ENCODE data around the gene PRKCQ.
A peak's percentile ranks its signal among the peaks of the same experiment; 100 is the strongest.
"Not testable (repeated sequence)": the region's sequence is repeated elsewhere in the genome, so short reads cannot be mapped to it uniquely, and the experiment has no call there.

Gene PRKCQ

DNA sequence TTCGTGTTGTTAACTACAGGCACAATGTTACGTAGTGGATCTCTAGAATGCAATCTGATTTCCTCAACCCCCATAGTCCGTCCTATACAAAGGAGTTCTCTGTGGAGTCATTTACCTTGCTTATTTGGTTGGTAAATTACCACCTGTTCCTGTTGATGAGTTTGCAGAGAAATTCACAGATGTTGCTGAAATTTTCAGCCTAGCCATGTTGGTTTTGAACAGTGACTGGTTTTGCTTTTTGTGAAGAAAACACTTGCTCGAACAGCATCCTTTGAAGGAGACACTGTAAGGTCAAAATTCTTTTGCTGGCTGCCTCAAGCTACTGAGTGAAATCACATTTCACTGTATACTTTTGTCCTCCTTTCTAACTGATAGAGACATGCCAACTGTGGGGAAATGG, 15.4 kb upstream of the PRKCQ start:
- DNase-seq (ENCODE audit: low read depth, low spot score) = no peak

DNA sequence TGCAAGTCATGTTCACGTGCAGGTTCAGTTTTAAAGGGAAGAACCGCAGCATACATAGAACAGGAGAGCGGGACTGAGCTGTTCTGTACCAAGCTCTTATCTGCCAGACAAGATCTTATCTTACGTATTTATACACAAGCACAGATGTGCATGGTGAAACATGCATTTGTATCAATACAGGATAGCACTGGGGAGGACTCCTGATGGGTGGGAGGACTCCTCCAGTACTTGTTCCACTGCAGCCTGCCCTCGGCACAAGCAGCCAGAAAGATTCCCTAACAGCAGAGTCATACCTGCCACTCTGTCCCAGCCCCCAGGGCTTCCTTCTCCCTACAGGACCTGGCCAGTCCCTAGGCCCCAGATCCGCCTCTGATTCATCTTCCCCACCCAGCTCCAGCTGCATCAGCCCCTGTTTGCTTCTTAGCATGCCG, 13.2 kb upstream of the PRKCQ start:
- no peak for DNase-seq (ENCODE audit: low read depth, low spot score)

DNA sequence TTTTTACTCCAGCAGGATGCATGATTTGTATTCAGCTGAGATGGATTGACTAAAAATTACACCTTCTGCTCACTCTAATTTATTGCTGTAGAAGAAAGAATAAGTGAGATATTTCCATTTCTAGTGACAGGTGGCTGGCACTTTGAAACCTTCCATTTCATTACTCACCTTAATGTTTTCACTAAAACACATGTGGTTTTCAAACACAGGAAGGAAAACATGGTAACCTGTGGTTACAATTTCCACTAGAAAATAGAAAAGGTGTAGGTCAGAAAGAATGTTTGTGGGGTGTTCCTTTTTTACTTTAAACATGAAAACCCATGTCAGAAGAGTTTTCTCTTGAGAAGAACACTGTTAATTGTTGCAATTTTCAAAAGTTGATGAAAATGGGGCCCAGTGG, 12.0 kb upstream of the PRKCQ start:
- DNase-seq (ENCODE audit: low read depth, low spot score) = no peak

DNA sequence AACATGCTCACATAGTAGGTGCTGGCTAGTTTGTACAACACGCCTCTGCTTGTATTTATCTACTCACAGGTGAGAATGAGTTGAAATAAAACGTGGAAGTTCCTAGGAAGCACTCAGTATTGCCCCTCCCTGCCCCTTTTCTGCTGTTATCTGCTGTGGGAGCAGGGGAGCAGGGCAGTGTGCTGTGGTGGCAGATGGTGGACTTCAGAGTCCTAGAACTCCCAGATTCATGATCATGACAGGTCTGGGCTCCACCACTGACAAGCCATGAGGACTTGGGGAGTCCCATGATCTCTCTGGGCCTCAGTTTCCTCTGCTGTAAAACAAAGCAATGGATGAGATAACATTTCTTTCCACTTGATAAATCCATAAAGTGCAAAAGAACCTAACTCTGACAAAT, 11.6 kb upstream of the PRKCQ start:
- DNase-seq (ENCODE audit: low read depth, low spot score) = no peak

DNA sequence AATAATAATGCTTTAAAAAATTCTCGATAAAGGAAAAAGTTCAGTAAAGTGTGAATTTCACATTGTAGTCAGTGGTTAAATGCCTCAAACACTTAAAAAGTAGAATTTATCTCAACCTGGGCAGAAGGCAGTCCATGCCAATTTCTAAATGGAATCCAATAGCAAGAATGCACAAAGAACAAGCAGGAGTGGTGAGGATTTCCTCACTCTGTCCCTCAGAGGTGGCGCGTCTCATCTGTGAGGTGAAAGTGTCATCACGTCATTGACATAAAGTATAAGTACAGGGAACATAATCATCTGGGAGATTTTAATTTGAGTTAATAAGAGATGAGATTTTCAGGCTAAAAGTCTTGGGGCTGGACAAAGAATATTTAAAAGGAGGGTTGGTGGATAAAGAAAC, 10.0 kb upstream of the PRKCQ start:
- no peak for DNase-seq (ENCODE audit: low read depth, low spot score)

DNA sequence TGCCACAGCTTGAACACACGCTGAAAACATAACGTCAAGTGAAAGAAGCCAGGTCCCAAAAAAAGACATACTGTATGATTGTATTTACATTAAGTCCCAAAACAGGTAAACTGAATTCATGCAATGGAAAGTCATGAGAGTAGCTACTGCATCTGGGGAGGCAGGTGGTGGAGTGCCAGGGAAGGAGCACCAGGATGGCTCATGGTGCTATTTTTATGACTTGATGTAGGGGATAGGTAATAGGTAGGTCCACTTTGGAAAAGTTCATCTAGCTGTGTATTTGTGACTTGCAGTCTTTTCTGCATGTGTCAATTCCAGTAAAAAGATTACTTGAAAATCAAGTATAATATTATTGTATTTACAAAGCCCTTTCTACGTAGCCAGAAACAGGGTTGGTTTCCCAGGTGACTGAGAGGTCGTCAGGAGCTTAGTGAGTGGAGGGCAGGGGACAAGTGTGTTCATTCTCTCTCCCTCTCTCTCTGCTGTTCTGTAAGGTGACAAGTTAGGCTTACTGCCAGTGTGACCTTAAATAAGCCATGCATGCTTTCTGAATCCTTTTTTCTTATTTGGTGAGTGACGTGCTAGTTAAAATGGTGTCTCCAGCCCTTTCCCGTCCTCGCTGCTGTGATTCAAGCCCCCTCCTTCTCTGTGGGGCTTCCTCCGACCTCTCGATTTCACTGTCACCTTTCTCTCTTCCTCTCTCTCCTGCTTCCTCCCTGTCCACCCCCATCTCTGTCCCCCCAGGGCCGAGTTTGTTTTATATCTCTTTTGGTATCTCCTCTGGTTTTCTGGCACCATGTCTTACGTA, 9.4 kb upstream of the PRKCQ start:
- no peak for DNase-seq (ENCODE audit: low read depth, low spot score)

DNA sequence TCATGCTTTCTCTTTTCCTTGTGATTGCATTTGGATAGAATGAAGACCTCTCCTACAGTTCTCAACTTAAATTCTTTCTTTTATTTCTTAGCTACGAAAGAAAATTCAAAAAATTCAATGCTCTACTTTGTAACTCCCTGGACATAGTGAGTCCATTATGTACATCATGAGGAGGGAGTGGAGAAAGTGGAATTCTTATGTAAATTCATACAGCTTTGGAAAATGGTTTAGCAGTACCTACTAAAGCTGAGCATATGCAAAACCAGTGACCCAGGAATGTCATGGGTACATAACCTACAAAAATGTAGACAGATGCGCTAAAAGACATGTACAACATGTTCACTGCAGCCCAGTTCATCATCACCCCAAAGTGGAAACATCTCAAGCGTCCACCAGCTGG, 8.8 kb upstream of the PRKCQ start:
- DNase-seq (ENCODE audit: low read depth, low spot score) = no peak

DNA sequence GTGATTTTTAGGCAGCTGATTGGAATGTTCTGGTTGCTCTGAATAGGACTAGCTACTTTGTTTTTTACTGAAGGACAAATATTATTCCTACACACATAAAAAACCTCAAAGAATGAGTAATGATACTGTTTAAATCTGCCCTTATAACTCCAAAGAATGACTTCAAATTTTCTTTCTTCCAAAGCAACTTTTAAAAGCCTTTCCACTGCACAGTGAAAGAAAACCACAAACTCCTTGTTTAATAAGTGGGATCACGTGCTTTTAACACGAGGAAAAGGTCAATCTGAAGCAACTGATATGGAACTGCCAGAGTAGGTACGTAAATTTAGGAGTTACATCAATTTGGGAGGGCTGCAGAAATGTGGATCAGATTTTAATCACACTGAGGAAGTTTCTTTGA, 8.0 kb upstream of the PRKCQ start:
- DNase-seq (ENCODE audit: low read depth, low spot score) = no peak

DNA sequence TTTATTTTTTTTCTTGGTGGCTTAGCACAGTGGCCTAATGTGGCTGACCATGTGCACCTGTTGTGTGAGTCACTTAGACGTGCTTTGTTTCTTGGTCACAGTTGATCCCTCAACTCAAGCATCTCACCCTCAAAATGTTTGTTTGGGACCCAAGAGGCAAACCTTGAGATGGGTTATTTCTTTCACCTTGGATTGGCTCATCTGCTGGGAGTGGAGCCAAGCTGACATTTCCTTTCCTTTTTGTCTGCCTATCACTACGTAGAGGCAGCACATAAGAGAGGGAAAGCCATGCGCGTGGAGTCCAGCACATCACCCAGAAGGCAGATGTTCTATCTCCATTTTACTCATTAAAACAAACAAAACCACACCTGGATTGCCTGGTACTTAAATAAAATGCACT, 6.4 kb upstream of the PRKCQ start:
- no peak for DNase-seq (ENCODE audit: low read depth, low spot score)

DNA sequence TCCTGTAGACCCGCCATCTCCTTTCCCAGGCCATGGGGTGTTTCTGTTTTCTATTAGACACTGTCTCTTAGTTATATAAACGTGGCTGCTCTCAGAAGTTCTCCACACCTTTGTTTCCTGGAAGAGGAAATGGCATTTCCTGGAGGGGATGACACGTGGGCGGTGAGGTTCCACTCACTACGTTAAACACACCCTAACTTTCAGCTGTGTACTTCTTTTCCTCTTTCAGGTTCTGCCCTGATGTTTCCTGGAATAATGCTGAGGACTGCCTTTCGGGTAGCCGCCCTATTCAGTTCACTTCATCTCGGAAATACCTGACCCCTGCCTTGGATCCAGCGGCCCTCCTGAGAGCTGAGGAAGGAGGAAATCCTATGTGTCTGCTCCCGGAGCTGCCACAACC, 3.4 kb upstream of the PRKCQ start:
- DNase-seq (ENCODE audit: low read depth, low spot score) = peak; percentile 69

DNA sequence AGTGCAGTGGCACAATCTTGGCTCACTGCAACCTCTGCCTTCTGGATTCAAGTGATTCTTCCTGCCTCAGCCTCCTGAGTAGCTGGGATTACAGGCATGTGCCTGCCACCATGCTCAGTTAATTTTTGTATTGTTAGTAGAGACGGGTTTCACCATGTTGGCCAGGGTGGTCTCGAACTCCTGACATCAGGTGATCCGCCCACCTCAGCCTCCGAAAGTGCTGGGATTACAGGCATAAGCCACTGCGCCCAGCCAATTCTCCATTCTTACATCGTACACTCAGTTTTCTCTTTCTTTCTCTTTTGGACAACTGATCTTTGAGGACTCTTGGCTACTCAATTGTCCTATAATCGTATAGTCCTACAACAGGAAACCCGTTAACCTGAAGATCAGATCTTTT, 2.8 kb upstream of the PRKCQ start:
- not testable (repeated sequence) for DNase-seq (ENCODE audit: low read depth, low spot score)

DNA sequence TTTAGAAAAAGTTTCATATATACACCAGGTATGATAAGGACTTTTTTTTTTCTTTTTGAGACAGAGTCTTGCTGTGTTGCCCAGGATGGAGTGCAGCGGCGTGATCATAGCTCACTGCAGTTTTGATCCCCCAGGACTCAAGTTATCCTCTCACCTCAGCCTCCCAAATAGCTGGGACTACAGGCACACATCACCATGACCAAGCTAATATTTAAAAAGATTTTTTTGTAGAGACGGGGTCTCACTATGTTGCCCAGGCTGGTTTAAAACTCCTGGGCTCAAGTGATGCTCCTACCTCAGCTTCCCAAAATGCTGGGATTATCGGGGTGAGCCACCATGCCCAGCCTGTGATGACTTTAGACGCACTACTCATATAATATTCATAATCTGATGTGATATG, 2.2 kb upstream of the PRKCQ start:
- DNase-seq (ENCODE audit: low read depth, low spot score) = no peak

DNA sequence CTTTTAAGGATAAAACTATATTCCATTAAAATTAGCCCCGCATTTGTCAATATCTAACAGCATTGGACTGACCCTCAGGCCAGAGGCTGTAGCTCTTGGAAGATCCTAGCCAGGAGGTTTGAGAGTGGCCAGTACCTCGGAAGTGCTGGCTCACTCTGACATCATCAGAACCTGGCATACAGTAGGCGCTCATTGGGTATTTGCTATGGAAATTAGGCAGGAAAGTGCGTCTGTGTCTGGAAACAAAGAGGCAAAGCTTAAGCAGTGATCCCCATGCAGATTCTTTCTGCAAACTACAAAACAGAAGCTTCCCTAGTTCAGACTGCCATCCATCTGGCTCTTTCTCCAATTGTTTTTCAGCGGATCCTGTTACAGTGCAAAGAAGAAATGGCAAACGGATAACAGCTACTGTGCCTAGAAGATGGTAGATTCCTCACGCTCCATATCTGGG, 1.7 kb upstream of the PRKCQ start:
- DNase-seq (ENCODE audit: low read depth, low spot score) = no peak

DNA sequence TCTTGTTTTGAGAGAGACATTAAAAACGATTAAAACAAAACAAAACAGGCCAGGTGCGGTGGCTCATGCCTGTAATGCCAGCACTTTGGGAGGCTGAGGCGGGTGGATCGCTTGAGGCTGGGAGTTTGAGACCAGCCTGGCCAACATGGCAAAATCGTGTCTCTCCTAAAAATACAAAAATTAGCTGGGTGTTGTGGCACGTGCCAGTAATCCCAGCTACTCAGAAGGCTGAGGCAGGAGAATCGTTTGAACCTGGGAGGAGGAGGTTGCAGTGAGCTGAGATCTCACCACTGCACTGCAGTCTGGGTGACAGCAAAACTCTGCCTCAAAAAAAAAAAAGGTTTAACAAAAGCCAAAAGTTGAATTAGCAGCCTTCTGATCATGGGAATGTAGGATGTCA, 1.1 kb upstream of the PRKCQ start:
- not testable (repeated sequence) for DNase-seq (ENCODE audit: low read depth, low spot score)

DNA sequence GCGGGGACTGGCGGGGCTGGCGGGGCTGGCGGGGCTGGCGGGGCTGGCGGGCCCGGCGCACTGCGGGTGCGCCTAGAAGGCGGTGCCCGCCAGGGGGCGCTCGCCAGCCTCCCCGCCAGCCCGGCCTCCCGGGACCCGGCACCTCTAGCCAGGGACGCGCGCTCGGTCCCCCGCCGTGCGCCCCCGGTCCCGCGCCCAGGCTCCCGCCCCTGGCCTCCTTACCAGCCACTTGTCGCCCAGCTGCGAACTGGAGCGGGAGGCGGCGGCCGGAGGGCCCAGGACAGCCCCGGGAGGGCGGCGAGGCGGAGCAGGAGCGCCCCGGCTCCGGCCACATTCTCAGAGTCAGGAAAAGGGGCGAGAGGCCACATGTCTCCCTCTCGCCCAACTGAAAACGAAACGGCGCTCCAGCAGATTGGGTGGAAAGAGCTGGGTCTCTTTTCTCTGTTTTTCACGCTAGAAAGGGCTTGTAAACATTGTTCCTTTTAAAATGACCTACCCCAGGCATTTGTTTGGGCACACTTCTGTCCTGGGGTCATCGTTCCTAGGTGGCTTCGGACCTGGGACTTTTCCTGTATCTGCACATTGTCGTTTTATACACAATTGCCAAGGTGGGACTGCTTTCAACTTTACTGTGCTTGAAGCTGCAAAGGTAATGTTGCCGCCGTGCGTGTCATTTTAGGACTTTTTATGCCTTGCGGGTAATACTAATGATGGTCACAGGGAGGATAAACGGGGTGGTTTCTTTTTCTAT, 378 bp upstream of the PRKCQ start:
- peak; percentile 70 for DNase-seq (ENCODE audit: low read depth, low spot score)

DNA sequence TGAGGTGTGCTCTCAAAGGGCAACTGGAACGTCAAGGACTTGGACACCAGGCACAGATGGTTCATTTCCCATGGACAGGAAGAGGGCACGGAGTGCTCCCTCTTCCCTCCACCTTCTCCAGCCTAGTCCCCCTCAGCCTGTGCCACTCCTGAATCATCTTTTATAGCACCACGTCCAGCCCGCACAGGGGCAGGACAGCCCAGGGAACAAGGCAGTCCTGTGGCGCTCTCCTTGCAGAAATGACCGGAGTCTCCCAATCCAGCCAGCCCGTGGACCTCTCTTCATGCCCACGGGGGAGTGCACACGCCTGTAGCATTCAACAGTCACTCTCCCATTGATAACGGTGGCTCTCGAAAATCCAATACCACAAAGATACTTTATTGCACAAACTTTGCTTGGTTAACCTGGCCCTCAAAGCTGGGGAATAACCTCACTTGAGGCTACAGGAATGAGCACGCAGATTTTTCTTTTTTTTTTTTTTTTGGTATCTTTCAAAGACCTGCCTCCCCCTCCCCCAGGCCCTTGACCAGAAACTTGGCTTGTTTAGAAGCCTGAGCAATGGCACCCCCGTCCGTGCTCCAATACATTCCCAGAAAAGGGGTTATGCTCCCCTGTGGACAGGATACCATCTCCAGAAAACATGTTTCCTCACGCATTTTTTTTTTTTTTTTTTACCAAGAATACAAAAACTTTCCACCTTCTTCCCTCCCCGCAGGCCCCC, 733 bp downstream of the PRKCQ start:
- no peak for DNase-seq (ENCODE audit: low read depth, low spot score)

DNA sequence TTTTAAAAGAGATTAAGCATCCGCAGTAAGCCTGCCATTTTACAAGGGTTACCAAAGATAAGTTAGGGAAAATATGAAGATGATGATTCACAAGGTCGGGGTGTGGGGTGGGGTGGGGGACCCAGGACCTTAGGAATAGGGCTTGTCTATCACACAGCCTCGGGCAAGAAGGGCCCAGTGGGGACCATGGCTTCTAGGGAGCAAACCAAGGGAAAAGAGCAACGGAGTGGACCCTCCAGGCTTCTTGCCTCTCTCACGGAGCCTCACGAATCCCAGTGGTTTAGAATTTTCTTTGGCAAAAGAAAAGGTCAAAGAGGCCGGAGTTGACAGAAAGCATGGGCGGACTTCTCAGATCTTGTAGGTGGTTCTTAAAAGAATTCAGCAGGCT, 1.3 kb downstream of the PRKCQ start:
- DNase-seq (ENCODE audit: low read depth, low spot score) = no peak

DNA sequence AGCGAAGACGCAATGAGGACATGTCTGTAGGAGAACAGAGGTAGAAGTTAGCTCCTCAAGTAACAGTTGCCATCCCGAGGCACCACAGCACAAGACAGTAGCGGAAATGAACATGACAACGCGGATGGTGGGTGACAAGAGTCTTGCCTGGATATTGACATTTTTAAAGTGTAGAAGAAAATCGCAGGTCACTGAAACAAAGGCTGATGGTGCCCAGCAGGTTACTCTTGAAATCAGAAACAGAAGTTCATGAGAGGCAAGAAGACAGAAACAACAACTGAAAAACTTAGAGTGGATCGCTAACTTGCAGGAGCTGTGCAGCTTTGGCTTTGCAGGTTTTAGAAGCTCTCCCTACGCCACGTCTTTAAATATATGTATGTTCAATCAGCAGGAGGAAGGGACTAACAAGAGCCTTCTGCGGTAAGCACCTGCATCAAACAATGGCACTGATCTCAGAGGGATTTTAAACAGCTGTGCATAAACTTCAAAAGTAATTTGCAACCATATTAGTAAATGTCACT, 1.8 kb downstream of the PRKCQ start:
- DNase-seq (ENCODE audit: low read depth, low spot score) = no peak

DNA sequence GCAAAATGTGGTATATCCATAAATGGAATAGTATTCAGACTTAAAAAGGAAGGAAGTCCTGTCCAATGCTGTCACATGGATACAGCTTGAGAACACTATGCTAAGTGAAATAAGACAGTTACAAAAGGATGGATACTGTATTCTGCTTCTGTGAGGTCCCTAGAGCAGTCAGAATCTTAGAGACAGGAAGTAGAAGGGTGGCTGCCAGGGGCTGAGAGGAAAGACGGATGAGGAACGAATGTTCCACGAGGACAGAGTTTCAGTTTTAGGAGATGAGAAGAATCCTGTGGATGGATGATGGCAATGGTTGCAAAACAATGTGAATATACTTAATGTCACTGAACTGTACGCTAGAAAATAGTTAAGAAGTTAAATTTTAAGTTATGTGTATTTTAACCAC, 3.8 kb downstream of the PRKCQ start:
- DNase-seq (ENCODE audit: low read depth, low spot score) = no peak

DNA sequence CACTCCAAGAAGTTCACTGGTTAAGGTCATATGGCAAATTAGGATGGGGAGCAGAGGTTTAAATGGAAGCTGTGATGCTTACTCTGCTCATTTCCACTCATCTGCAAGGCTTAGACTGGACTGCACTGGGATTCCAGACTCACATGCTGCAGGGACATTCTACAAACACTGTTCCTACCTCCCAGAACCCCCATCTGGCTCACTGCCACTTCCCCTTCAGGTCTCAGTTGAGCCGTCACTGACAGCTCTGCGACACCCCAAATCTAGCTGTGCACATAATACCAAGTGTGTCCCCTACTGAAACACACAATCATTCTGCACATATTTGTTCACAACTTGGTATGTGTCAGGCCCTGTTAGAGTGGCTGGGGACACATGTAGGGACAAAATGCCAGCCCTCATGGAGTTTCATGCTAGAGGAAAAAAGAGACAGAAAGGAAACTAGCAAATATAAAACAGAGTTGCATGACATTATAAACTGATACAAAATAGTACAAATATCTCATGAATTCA, 5.4 kb downstream of the PRKCQ start:
- DNase-seq (ENCODE audit: low read depth, low spot score) = no peak

DNA sequence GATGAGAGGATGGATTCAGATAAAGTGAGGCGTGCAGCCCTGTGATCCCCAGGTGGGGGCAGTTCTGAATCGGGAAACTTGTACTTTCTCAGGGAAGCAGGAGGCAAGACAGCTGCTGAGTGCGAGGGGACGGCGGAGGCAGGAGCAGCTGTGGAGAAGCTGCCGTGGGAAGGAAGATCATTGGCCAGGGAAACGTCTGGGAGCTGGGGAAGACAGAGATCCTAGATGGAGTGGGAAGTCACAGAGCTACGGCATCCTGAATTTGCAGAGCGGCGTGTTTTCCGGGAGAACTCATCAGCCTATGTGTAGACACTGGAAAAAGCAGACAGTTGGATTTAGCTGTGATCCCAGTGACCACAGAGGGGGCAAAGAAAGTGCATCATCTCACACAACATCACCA, 9.2 kb downstream of the PRKCQ start:
- no peak for DNase-seq (ENCODE audit: low read depth, low spot score)

DNA sequence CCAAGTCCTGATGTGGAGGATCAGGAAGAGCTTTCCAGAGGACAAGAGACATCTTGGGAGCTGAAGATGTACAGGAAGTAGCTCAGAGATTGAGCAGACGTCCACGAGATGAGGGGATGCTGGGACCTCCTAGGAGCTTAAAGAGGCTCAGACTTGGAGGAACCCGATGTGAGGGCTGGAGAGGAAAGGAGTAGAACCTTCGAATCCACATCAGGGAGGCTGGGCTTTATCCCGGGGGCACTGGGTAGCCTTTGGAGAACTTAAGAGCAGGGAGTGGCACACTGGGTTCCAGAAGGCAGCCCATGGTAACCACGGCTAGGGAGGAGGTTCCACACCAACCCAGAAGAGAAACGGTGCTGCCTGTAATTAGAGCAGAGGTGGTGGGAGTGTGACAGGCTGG, 10.8 kb downstream of the PRKCQ start:
- no peak for DNase-seq (ENCODE audit: low read depth, low spot score)
